Measurements from ENCODE around the gene LCMT2.

LCMT2 gene

DNA sequence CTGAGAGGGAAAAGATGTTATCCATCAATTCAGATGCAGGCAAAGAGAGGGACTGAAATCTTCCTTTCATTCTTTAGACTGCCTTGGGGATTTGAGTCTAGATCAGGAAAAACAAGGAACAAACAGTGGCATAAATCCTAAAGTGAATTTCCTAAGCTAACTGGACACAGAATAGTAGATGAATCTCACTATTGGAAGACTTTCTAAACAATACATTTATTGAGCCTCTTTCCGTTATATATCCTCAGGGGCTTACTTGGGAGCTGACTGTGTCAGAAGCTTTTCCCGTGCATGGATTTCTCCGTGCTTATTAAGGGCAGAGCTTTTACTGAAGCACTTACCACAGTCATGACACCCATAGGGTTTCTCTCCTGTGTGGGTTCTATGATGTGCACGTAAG is 30.4 kb upstream of the LCMT2 start:
- no peak for DNase-seq
- H3K9me3 ChIP-seq (ENCODE audit: control insufficient read depth, low read length): peaks cover 71% of the 10 kb centered on the region
- H4K91ac ChIP-seq (ENCODE audit: low read length): no peak overlapping the region
- no peak overlapping the region for H2BK5ac ChIP-seq (ENCODE audit: low read depth, low read length, poor library complexity, severe bottlenecking)
- H3K4me1 ChIP-seq (ENCODE audit: control insufficient read depth, insufficient read depth, low read depth, low read length): no peaks in the 10 kb centered on the region
- H4K8ac ChIP-seq (ENCODE audit: low read length): no peak overlapping the region
- H3K9ac ChIP-seq (ENCODE audit: low read length): no peak overlapping the region
- no peaks in the 10 kb centered on the region for H3K27me3 ChIP-seq (ENCODE audit: control insufficient read depth in 1 of 2, insufficient read depth in 1 of 2, low read length in 2 of 2)
- WGBS: 85% methylated on average over 4 of the region's 4 CpGs
- no peak overlapping the region for H3K4me2 ChIP-seq (ENCODE audit: low read length, poor library complexity, severe bottlenecking)
- H3K4ac ChIP-seq (ENCODE audit: low read depth in 1 of 2, low read length in 2 of 2): no peak overlapping the region
- no peak overlapping the region for H3K14ac ChIP-seq (ENCODE audit: low read length in 2 of 2)
- peaks cover 29 to 79% of the 10 kb centered on the region in 2 experiments for H3K36me3 ChIP-seq (ENCODE audit: control insufficient read depth in 1 of 2, insufficient read depth in 2 of 2, low read depth in 1 of 2, low read length in 2 of 2)
- H3K23ac ChIP-seq (ENCODE audit: low read length in 2 of 2): no peak overlapping the region
- no peak overlapping the region for H2BK120ac ChIP-seq (ENCODE audit: low read depth, low read length)
- H2BK12ac ChIP-seq (ENCODE audit: low read length in 2 of 2): no peak overlapping the region
- H3K27ac ChIP-seq (ENCODE audit: low read length, poor library complexity, severe bottlenecking): no peak overlapping the region
- no peak overlapping the region for H2AK5ac ChIP-seq (ENCODE audit: low read length, severe bottlenecking)
- peak overlapping the region in 1 of 2 experiments; percentile 39 for H3K4me3 ChIP-seq (ENCODE audit: insufficient read depth in 1 of 2, low read depth in 1 of 2, low read length in 2 of 2)
- no peak overlapping the region for H2BK15ac ChIP-seq (ENCODE audit: low read depth, poor library complexity, severe bottlenecking)
- H3K79me1 ChIP-seq (replicated peaks; ENCODE audit: low read length, poor library complexity, severe bottlenecking): peaks cover 21% of the 10 kb centered on the region
- H2AFZ ChIP-seq (ENCODE audit: low read depth, low read length): no peak overlapping the region
- no peak overlapping the region for H3K18ac ChIP-seq (ENCODE audit: low read depth in 1 of 2, low read length in 2 of 2)

DNA sequence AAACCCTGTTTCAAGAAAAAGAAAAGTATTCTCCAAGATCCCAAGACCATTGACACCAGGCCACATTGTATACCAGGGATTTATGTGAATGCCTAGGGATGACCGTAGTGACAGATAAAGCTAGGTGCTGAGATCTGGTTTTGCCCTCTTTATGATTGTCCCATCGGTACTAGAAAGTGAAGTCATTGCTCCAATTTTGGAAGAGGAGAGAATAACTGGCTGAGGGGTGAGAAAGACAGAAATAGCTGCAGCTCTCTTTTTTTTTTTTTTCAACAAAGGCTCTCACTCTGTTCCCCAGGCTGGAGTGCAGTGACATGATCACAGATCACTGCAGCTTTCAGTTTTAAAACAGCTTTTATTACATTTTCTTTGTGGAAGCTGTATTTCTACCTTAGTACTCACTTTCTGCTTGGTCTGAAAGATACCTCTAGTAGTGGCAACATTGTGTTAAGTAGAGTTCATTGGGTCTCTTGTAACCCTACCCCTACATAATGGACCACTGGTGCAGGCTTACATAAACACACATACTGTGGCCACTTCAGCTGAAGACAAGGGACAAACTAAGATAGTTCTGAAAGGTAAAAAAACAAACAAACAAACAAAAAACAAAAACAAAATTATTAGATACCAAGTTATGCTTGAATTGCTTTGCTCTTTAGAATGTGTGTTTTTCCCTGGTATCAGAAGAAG is 22.5 kb upstream of the LCMT2 start:
- Histone ChIP-seq H3K27me3 (ENCODE audit: control insufficient read depth in 1 of 2, insufficient read depth in 1 of 2, low read length in 2 of 2) (no peaks in the 10 kb centered on the region), H3K4ac (ENCODE audit: low read depth in 1 of 2, low read length in 2 of 2) (no peak overlapping the region), H2BK15ac (ENCODE audit: low read depth, poor library complexity, severe bottlenecking) (no peak overlapping the region), H3K9ac (ENCODE audit: low read length) (no peak overlapping the region), H4K8ac (ENCODE audit: low read length) (no peak overlapping the region), H3K36me3 (ENCODE audit: control insufficient read depth in 1 of 2, insufficient read depth in 2 of 2, low read depth in 1 of 2, low read length in 2 of 2) (peaks cover 7 to 70% of the 10 kb centered on the region in 2 experiments), H3K9me3 (ENCODE audit: control insufficient read depth, low read length) (peaks cover 2% of the 10 kb centered on the region), H2BK120ac (ENCODE audit: low read depth, low read length) (no peak overlapping the region), H2AFZ (ENCODE audit: low read depth, low read length) (no peak overlapping the region), H3K4me3 (ENCODE audit: insufficient read depth in 1 of 2, low read depth in 1 of 2, low read length in 2 of 2) (no peak overlapping the region), H3K27ac (ENCODE audit: low read length, poor library complexity, severe bottlenecking) (no peak overlapping the region), H2BK5ac (ENCODE audit: low read depth, low read length, poor library complexity, severe bottlenecking) (no peak overlapping the region), H3K14ac (ENCODE audit: low read length in 2 of 2) (no peak overlapping the region), H3K18ac (ENCODE audit: low read depth in 1 of 2, low read length in 2 of 2) (no peak overlapping the region), H3K79me1 (replicated peaks; ENCODE audit: low read length, poor library complexity, severe bottlenecking) (no peaks in the 10 kb centered on the region), H2AK5ac (ENCODE audit: low read length, severe bottlenecking) (no peak overlapping the region), H4K91ac (ENCODE audit: low read length) (no peak overlapping the region), H3K4me2 (ENCODE audit: low read length, poor library complexity, severe bottlenecking) (no peak overlapping the region), H3K4me1 (ENCODE audit: control insufficient read depth, insufficient read depth, low read depth, low read length) (no peaks in the 10 kb centered on the region), H2BK12ac (ENCODE audit: low read length in 2 of 2) (no peak overlapping the region), H3K23ac (ENCODE audit: low read length in 2 of 2) (no peak overlapping the region)
- no peak for DNase-seq
- 90% methylated on average over 2 of the region's 2 CpGs for WGBS

DNA sequence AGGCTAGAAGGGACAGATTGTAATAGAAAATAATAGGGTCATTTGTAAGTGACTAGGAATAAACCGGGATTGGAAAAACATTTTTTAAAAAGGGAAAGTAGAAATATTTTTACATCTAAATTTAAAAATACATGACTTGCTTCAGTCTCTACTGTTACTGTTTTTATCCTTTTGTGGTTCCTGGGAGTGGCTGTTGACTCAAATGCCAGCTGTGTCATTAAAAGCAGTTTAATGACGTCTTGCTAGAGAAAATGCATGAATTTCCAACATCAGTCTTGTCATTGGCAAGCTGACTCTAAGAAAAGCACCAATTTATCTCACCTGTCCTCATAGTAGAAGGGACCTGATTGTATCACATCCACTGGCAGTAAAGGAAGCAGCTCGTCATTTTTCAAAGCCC is 16.7 kb upstream of the LCMT2 start:
- H4K91ac ChIP-seq (ENCODE audit: low read length): no peak overlapping the region
- H3K4me1 ChIP-seq (ENCODE audit: control insufficient read depth, insufficient read depth, low read depth, low read length): no peaks in the 10 kb centered on the region
- H2BK12ac ChIP-seq (ENCODE audit: low read length in 2 of 2): no peak overlapping the region
- H3K23ac ChIP-seq (ENCODE audit: low read length in 2 of 2): no peak overlapping the region
- H3K4me2 ChIP-seq (ENCODE audit: low read length, poor library complexity, severe bottlenecking): no peak overlapping the region
- no peak overlapping the region for H3K14ac ChIP-seq (ENCODE audit: low read length in 2 of 2)
- no peak overlapping the region for H3K4ac ChIP-seq (ENCODE audit: low read depth in 1 of 2, low read length in 2 of 2)
- no peak overlapping the region for H2AFZ ChIP-seq (ENCODE audit: low read depth, low read length)
- no peak overlapping the region for H3K9ac ChIP-seq (ENCODE audit: low read length)
- H3K27ac ChIP-seq (ENCODE audit: low read length, poor library complexity, severe bottlenecking): no peak overlapping the region
- H2AK5ac ChIP-seq (ENCODE audit: low read length, severe bottlenecking): no peak overlapping the region
- H3K79me1 ChIP-seq (replicated peaks; ENCODE audit: low read length, poor library complexity, severe bottlenecking): no peaks in the 10 kb centered on the region
- no peak for DNase-seq
- H3K36me3 ChIP-seq (ENCODE audit: control insufficient read depth in 1 of 2, insufficient read depth in 2 of 2, low read depth in 1 of 2, low read length in 2 of 2): peaks cover 4 to 80% of the 10 kb centered on the region in 2 experiments
- 93% methylated on average over 2 of the region's 3 CpGs for WGBS
- H2BK15ac ChIP-seq (ENCODE audit: low read depth, poor library complexity, severe bottlenecking): no peak overlapping the region
- no peaks in the 10 kb centered on the region for H3K27me3 ChIP-seq (ENCODE audit: control insufficient read depth in 1 of 2, insufficient read depth in 1 of 2, low read length in 2 of 2)
- no peak overlapping the region for H3K4me3 ChIP-seq (ENCODE audit: insufficient read depth in 1 of 2, low read depth in 1 of 2, low read length in 2 of 2)
- H2BK5ac ChIP-seq (ENCODE audit: low read depth, low read length, poor library complexity, severe bottlenecking): no peak overlapping the region
- H3K18ac ChIP-seq (ENCODE audit: low read depth in 1 of 2, low read length in 2 of 2): no peak overlapping the region
- H4K8ac ChIP-seq (ENCODE audit: low read length): no peak overlapping the region
- H2BK120ac ChIP-seq (ENCODE audit: low read depth, low read length): no peak overlapping the region
- H3K9me3 ChIP-seq (ENCODE audit: control insufficient read depth, low read length): no peaks in the 10 kb centered on the region

DNA sequence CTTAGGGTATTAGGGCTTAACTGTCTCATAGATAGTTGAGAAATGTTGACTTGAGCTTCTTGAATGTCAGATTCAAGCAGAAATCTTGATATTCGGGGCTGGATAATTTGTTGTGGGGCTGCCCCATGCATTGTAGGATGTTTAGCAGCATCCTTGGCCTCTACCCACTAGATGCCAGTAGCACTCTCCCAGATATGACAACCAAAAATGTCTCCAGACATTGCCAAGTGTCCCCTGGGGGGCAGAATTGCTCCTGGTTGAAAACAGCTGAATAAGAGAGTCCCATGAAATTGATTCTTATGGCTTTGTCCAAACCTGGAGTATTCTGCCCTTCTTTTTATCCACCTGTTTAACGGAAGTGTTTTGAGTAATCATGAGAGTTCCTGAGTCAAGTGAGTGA is 15.9 kb upstream of the LCMT2 start:
- H3K14ac ChIP-seq (ENCODE audit: low read length in 2 of 2): no peak overlapping the region
- no peak overlapping the region for H3K4me3 ChIP-seq (ENCODE audit: insufficient read depth in 1 of 2, low read depth in 1 of 2, low read length in 2 of 2)
- H2AK5ac ChIP-seq (ENCODE audit: low read length, severe bottlenecking): no peak overlapping the region
- H3K36me3 ChIP-seq (ENCODE audit: control insufficient read depth in 1 of 2, insufficient read depth in 2 of 2, low read depth in 1 of 2, low read length in 2 of 2): peaks cover 6 to 77% of the 10 kb centered on the region in 2 experiments
- DNase-seq: no peak
- no peaks in the 10 kb centered on the region for H3K9me3 ChIP-seq (ENCODE audit: control insufficient read depth, low read length)
- no peak overlapping the region for H2AFZ ChIP-seq (ENCODE audit: low read depth, low read length)
- no peak overlapping the region for H3K9ac ChIP-seq (ENCODE audit: low read length)
- 93% methylated on average over 2 of the region's 2 CpGs for WGBS
- no peak overlapping the region for H3K4ac ChIP-seq (ENCODE audit: low read depth in 1 of 2, low read length in 2 of 2)
- no peak overlapping the region for H2BK120ac ChIP-seq (ENCODE audit: low read depth, low read length)
- no peak overlapping the region for H3K18ac ChIP-seq (ENCODE audit: low read depth in 1 of 2, low read length in 2 of 2)
- no peak overlapping the region for H2BK12ac ChIP-seq (ENCODE audit: low read length in 2 of 2)
- no peak overlapping the region for H4K8ac ChIP-seq (ENCODE audit: low read length)
- no peaks in the 10 kb centered on the region for H3K4me1 ChIP-seq (ENCODE audit: control insufficient read depth, insufficient read depth, low read depth, low read length)
- H3K4me2 ChIP-seq (ENCODE audit: low read length, poor library complexity, severe bottlenecking): no peak overlapping the region
- no peak overlapping the region for H3K23ac ChIP-seq (ENCODE audit: low read length in 2 of 2)
- no peak overlapping the region for H2BK15ac ChIP-seq (ENCODE audit: low read depth, poor library complexity, severe bottlenecking)
- no peaks in the 10 kb centered on the region for H3K27me3 ChIP-seq (ENCODE audit: control insufficient read depth in 1 of 2, insufficient read depth in 1 of 2, low read length in 2 of 2)
- H3K27ac ChIP-seq (ENCODE audit: low read length, poor library complexity, severe bottlenecking): no peak overlapping the region
- no peak overlapping the region for H2BK5ac ChIP-seq (ENCODE audit: low read depth, low read length, poor library complexity, severe bottlenecking)
- no peak overlapping the region for H4K91ac ChIP-seq (ENCODE audit: low read length)
- H3K79me1 ChIP-seq (replicated peaks; ENCODE audit: low read length, poor library complexity, severe bottlenecking): no peaks in the 10 kb centered on the region

All from mesenchymal stem cell (in vitro differentiated cells and primary cell).